Hematopoietic multipotent progenitor cell treated with erythropoietin and hydrocortisone succinate and interleukin-3 and kit ligand, for 4 days (in vitro differentiated cells): ENCODE results near the gene UBXN7.
"Not testable (repeated sequence)": the region's sequence is repeated elsewhere in the genome, so short reads cannot be mapped to it uniquely, and the experiment has no call there.

ENCODE experiments used
- DNase-seq: peaks from one replicate; pipeline ENCODE4 v3.0.0-alpha.2; 2015

The UBXN7 gene, protein sequence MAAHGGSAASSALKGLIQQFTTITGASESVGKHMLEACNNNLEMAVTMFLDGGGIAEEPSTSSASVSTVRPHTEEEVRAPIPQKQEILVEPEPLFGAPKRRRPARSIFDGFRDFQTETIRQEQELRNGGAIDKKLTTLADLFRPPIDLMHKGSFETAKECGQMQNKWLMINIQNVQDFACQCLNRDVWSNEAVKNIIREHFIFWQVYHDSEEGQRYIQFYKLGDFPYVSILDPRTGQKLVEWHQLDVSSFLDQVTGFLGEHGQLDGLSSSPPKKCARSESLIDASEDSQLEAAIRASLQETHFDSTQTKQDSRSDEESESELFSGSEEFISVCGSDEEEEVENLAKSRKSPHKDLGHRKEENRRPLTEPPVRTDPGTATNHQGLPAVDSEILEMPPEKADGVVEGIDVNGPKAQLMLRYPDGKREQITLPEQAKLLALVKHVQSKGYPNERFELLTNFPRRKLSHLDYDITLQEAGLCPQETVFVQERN

GRCh38 chr3:196432137-196432879 is at the start of gene UBXN7:
Gene UBXN7, minus strand, starts transcription at chr3:196432427. Its CDS starts 28 bp downstream, at chr3:196432399.
- DNase-seq = peak; percentile 96

DNA sequence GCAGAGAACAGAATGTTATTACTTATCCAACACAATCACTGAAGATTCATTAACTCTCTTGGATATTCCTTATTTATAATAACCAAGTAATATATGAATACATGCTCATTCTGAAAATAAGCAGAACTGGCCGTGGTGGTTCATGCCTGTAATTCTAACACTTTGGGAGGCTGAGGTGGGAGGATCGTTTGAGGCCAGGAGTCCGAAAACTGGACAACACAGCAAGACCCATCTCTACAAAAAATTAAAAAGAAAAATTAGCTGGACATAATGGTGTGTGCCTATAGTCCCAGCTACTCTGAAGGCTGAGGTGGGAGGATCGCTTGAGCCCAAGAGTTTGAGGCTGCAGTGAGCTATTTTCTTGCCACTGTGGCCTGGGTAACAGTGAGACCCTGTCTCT is 45.5 kb upstream of the UBXN7 start:
- DNase-seq = no peak

GRCh38 chr3:196472286-196472685 is 40.1 kb upstream of the UBXN7 start:
- no peak for DNase-seq

DNA sequence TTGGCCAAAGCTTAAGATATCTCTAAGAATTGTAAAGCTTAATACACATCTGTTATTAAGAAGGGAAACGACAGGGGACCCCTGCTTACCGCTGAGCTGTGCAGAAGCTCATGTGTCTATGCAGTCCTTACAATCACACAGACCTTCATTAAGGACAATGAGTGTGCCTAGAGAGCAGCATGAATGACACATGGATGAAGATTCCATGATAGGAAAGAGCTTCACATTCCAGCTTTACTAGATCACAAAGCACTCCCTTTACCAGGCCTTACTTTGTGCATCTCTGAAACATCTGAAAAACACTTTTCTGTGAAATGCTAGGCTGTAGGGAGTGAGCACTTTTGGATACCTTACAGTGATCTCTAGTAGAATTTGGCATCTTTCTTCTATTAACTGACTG is 39.3 kb upstream of the UBXN7 start:
- DNase-seq = no peak

DNA sequence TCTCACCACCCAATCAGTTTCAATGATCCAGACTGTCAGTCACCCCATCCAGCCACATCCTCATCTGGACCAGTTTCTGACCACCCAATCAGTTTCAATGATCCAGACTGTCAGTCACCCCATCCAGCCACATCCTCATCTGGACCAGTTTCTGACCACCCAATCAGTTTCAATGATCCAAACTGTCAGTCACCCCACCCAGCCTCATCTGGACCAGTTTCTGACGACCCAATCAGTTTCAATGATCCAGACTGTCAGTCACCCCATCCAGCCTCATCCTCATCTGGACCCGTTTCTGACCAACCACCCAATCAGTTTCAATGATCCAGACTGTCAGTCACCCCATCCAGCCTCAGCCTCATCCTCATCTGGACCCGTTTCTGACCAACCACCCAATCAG is 38.0 kb upstream of the UBXN7 start:
- DNase-seq = not testable (repeated sequence)

DNA sequence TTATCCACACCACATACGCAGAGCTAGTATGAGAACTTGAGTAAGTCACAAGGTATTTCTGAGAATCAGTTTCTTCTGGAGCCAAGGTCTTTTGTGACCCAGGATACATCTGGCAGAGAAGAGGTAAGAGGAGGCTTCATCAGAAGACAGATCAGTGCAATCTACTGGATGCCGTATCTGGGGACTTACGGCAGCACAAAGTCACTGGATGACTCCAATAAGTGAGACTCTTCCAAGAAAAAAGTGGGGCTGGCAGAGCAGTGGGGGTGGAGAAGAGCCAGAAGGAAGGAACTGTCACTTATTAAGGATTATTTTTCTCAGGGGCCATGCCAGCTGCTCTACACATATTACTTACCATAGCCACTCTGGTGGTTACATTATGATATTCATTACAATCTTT is 31.6 kb upstream of the UBXN7 start:
- no peak for DNase-seq

GRCh38 chr3:196463478-196463756 is 31.2 kb upstream of the UBXN7 start:
- no peak for DNase-seq

DNA sequence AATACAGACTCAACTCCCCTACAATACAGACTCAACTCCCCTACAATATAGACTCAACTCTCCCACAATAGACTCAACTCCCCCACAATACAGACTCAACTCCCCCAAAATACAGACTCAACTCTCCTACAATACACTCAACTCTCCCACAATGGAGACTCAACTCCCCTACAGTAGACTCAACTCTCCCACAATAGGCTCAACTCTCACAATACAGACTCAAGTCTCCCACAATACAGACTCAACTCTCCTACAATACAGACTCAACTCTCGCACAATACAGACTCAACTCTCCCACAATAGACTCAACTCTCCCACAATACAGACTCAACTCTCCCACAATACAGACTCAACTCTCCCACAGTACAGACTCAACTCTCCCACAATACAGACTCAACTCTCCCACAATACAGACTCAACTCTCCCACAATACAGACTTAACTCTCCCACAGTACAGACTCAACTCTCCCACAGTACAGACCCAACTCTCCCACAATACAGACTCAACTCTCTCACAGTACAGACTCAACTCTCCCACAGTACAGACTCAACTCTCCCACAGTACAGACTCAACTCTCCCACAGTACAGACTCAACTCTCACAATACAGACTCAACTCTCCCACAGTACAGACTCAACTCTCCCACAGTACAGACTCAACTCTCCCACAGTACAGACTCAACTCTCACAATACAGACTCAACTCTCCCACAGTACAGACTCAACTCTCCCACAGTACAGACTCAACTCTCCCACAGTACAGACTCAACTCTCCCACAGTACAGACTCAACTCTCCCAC is 30.7 kb upstream of the UBXN7 start:
- not testable (repeated sequence) for DNase-seq

DNA sequence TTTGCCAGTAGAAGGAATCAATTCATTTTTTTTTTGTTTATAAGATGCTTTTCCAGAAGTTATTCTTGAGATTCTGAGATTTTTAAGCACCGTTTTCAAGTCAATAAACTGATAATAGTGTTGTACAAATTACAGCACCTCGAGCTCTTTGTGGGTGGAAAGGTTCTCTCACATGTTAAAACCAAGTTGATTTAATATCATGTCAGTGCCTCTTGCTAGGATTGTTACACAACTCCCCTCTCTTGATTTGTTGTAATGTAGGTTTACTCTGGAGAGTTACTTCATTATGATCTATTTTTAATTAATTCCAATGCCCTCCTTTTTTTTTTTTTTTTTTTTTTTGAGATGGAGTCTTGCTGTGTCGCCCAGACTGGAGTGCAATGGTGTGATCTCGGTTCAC is 25.8 kb upstream of the UBXN7 start:
- DNase-seq = peak; percentile 21

DNA sequence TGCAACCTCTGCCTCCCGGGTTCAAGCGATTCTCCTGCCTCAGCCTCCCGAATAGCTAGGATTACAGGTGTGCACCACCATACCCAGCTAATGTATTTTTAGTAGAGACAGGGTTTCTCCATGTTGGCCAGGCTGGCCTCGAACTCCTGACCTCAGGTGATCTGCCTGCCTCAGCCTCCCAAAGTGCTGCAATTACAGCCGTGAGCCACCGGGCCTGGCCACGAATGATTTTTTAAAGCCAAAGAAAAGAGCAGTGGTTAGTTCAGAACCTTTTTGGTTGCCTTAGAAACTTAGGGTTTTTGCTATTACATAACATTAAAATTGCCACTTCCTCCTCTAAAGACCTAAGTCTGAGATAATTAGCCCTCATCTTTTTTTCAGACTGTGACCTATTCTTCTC is 25.2 kb upstream of the UBXN7 start:
- DNase-seq = peak; percentile 79

DNA sequence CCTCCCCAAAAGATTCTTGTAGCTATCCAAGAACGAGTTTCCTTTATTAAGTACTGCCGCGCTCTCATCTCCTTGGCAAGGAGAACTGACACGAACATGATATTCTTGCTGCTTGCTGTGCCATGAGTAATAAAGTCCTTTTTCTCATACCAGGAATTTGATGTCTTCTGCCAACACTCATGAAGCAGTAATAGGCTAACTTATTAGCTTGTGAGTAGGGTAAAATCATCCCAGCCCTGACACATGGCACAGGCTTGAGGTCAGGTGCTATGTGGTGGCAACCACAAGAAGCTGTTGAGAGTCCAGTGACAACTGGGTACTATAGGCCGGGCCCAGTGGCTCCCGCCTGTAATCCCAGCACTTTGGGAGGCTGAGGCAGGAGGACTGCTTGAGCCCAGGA is 22.7 kb upstream of the UBXN7 start:
- no peak for DNase-seq

GRCh38 chr3:196445391-196445790 is 13.2 kb upstream of the UBXN7 start:
- DNase-seq = peak; percentile 43

- no peak for DNase-seq
These were observed 12.3 kb upstream of the UBXN7 start for GRCh38 chr3:196444500-196444894.

DNA sequence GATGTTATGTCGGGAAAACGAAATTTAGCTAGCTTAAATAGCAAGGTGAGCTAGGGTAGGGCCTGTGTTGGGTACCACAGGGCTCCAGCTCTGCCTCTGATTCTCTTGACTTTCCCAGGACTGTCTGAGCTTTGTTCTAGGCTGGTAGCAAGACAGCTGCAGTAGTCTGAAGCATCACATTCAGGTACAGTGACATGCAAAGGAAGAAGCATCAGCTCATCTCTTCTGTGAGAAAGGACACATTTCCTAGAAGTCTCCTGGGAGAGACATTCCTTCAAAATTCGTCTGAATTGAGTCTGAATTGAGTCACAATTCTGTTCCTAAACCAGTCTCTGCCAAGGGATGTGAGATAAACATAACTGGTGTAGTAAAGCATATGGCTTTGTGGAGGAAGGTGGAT is 8.5 kb upstream of the UBXN7 start:
- no peak for DNase-seq

DNA sequence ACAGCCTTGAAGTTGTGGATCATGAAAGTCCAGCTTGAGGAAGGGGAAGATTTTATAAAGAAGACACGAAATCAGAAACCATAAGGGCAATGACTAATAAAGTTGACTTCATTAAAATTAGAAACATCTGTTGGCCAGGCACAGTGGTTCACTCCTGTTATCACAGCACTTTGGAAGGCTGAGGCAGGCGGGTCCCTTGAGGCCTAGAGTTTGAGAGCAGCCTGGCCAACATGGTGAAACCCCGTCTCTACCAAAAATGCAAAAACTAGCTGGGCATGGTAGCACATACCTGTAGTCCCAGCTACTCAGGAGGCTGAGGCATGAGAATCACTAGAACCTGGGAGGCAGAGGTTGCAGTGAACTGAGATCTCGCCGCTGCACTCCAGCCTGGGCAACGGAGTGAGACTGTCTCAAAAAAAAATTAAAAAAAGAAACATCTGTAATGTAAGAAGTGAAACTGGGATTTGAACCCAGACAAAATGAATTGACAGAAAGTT is 7.9 kb upstream of the UBXN7 start:
- DNase-seq = no peak

- DNase-seq = peak; percentile 78
These were observed 768 bp downstream of the UBXN7 start for GRCh38 chr3:196431181-196432136.

DNA sequence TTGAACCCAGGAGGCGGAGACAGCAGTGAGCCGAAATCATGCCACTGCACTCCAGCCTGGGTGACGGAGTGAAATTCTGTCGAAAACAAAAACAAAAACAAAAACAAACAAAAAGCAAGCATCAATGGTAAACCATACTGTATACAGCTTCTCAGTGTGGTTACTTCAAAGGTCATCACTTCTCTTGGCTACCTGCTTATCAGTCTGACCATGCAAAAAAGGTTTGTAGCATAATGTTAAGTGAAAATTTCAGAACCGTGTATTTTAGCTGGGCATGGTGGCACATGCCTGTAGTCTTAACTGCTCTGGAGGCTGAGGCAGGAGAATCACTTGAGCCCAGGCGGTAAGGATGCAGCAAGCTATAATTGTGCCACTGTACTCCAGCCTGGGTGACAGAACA is 4.2 kb downstream of the UBXN7 start:
- DNase-seq = no peak

DNA sequence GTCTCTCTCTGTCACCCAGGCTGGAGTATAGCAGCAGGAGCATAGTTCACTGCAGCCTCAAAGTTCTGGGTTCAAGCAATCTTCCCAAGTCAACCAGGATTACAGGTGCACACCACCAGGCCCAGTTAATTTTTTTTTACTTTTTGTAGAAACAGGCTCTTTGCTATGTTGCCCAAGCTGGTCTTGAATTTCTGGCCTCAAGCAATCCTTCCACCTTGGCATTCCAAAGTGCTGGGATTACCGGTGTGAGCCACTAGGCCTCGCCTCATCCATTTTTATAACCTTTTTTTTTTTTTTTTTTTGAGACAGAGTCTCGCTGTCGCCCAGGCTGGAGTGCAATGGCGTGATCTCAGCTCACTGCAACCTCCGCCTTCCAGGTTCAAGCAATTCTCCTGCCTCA is 7.8 kb downstream of the UBXN7 start:
- DNase-seq = not testable (repeated sequence)

GRCh38 chr3:196423044-196423781 is 9.0 kb downstream of the UBXN7 start:
- peak; percentile 76 for DNase-seq

- DNase-seq = not testable (repeated sequence)
These were observed 10.6 kb downstream of the UBXN7 start for GRCh38 chr3:196421668-196422067.

GRCh38 chr3:196419386-196419785 is 12.8 kb downstream of the UBXN7 start:
- no peak for DNase-seq
